ENCODE data around the gene NOX3.

DNA sequence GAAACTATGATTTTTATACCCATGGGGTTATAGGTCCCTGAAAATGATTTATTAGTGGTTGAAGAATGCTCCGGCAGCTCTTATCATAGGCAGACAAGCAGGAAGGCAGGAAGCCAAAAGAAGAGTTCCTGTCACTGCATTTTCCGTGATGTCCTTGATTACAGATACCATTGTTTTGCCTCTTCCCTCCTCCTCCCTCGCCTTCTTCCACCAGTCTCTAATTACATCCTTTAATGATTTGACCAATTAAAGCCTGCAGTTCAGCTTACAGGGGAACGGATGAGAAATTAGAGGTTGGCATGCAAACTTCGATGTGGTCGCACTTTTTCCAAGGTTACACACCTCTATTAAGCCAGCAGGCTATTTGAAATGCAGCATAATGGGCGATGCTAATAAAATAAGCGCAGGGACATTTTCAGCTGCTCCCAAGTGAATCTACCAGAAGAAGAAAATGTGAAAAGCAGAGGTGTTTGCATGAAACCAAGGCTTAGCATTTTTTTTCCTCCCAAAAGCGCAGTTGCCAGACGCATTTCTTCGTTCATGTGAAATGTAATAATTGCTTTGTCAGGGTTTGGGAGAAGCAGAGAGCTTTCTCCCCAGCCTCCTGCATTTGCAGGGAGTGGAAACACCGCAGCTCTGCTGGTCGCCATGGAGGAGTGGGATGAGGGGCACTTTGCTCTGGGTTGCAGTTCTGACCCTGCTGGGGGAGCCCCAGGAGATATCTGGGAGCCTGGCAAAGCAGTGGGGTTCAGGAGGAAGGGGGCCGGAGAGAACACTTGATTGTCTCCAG, 6.0 kb downstream of the NOX3 start:
- TF ChIP-seq POLR2A (IDR thresholded peaks at IDR 0.05): no peak
- TF ChIP-seq, protein P1, sequence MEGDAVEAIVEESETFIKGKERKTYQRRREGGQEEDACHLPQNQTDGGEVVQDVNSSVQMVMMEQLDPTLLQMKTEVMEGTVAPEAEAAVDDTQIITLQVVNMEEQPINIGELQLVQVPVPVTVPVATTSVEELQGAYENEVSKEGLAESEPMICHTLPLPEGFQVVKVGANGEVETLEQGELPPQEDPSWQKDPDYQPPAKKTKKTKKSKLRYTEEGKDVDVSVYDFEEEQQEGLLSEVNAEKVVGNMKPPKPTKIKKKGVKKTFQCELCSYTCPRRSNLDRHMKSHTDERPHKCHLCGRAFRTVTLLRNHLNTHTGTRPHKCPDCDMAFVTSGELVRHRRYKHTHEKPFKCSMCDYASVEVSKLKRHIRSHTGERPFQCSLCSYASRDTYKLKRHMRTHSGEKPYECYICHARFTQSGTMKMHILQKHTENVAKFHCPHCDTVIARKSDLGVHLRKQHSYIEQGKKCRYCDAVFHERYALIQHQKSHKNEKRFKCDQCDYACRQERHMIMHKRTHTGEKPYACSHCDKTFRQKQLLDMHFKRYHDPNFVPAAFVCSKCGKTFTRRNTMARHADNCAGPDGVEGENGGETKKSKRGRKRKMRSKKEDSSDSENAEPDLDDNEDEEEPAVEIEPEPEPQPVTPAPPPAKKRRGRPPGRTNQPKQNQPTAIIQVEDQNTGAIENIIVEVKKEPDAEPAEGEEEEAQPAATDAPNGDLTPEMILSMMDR (IDR thresholded peaks at IDR 0.05): no peak
